GM12872 (cell line): ENCODE data around the gene FBN1.
A peak's percentile ranks its signal among the peaks of the same experiment; 100 is the strongest.

ENCODE experiments used
- CTCF ChIP-seq: IDR thresholded peaks from 3 replicates; pipeline ENCODE4 v1.5.1; 2011; ENCODE audit warnings: low read depth, mild to moderate bottlenecking, low read length, moderate library complexity; ENCODE audit not compliant: insufficient read depth

The FBN1 gene

GRCh38 chr15:48642795-48643194, 2.7 kb downstream of the FBN1 start:
- no peak for TF ChIP-seq CTCF

DNA sequence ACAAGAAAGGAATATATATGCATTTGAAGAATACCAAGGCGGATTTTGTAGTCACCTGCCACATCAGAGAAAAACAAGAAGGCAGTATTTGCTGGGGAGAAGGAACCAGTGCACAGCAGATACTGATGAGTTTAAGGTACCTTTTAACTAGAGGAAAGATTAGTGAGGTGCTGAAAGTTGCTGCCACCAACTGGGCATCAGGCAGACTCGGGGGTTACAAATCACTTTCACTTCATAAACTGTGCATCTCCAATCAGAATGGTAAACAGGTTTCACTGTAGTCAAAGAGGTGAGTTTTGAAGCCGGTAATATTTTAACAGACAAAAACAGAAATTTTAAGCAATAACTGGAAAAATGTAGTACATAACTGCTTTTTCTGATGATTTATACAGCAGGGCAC, 4.1 kb downstream of the FBN1 start:
- peak; percentile 54 for TF ChIP-seq CTCF

DNA sequence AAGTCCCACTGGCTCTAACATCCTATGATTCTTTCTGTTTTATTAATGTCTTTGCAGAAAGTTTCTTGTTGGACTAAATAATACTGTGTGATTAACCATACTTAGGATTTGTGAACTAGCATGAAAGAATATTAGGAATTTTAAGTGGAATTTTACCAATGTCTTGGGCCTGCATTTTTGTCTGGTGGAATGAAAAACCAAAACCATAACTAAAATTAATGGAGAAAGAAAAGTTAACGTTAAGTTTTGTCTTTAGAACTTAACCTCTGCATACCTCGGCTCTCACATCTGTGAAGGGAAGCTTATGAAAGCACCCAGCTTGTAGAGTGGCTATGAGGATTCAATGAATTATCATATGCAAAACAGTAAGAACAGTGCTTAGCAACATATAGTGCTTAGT, 6.5 kb downstream of the FBN1 start:
- no peak for TF ChIP-seq CTCF

GRCh38 chr15:48637639-48638038, 7.9 kb downstream of the FBN1 start:
- no peak for TF ChIP-seq CTCF

- TF ChIP-seq CTCF = no peak
Observed at GRCh38 chr15:48636511-48636910, 9.0 kb downstream of the FBN1 start.

- no peak for TF ChIP-seq CTCF
Observed at GRCh38 chr15:48634893-48635292, 10.6 kb downstream of the FBN1 start.

DNA sequence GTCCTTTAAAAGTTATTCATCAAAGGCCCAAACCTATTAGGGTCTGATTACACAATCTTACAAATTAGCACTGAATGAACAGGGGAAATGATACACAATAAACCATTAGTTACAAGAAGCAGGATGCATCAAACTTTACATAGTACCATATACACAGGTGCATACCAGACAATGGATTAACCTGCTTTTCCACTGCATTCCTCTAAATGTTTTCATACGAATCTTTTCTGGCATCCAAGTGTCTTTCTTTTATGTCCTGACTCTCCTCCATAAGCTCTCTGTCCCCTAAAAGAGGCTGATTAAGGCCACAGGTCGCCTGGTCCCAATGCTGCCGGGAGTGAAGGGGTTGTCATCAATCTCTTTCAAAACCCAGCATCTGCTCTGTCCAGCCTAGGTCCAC, 11.4 kb downstream of the FBN1 start:
- TF ChIP-seq CTCF = no peak

DNA sequence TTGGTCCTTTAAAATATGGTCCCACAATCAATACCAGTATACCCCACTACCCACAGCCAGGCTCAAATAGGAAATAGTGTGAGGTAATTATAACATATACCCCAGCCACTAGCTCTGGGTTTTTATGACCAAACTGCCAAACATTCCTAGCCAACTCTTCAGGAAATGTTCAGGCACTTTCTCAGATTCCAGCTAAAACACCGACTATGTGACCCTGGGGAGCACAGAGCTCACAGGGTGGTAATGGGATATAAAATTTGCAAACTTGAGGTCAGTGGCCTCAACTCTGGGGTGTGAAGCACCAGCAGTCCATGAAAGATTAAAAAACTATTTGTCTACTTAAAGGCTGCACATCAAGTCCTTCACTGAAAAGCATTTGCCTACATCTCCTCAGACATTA, 12.9 kb downstream of the FBN1 start:
- no peak for TF ChIP-seq CTCF
